ENCODE results near the gene TTC23. TPM values are rescaled to one million over a fixed set of nuclear protein-coding genes. Genes with fewer than 3 reads are reported as not detected.

TTC23 gene
- total RNA-seq, 1 donor, result 21.7 TPM

DNA sequence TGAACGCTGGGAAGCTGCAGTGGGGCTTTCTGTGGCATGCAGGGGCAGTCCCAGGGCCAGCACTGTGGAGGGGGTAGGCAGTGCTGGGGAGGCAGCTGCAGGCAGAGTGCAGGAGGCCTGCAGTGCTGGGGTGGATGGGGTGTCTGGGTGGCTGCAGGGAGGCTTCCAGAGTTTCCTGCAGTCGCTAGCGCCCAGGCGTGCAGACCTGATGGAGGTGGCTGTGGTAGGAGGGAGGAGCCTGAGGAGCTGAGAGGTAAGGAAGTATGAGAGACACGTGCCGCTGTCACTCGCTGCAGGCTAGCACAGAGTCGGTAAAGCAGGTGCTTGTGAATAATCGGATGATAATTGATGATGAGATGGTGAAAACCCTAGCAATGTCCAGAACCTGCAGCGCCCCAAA is 128.2 kb downstream of the TTC23 start:
- no peaks in the 10 kb centered on the region for H3K36me3 ChIP-seq (ENCODE audit: insufficient read depth, low read length)
- H3K79me2 ChIP-seq (ENCODE audit: insufficient read depth, low read length), result no peaks in the 10 kb centered on the region
- no peak overlapping the region for H3K4me2 ChIP-seq (ENCODE audit: insufficient read depth, low read length)
- H3K9me3 ChIP-seq (ENCODE audit: low read depth, low read length), result no peaks in the 10 kb centered on the region
- H3K27me3 ChIP-seq (ENCODE audit: insufficient read depth, low read length), result no peaks in the 10 kb centered on the region
- H3K4me1 ChIP-seq (ENCODE audit: insufficient read depth, low read length), result peaks cover 27% of the 10 kb centered on the region
- no peak overlapping the region for H2AFZ ChIP-seq (ENCODE audit: low read length)
- TF ChIP-seq, protein P1, sequence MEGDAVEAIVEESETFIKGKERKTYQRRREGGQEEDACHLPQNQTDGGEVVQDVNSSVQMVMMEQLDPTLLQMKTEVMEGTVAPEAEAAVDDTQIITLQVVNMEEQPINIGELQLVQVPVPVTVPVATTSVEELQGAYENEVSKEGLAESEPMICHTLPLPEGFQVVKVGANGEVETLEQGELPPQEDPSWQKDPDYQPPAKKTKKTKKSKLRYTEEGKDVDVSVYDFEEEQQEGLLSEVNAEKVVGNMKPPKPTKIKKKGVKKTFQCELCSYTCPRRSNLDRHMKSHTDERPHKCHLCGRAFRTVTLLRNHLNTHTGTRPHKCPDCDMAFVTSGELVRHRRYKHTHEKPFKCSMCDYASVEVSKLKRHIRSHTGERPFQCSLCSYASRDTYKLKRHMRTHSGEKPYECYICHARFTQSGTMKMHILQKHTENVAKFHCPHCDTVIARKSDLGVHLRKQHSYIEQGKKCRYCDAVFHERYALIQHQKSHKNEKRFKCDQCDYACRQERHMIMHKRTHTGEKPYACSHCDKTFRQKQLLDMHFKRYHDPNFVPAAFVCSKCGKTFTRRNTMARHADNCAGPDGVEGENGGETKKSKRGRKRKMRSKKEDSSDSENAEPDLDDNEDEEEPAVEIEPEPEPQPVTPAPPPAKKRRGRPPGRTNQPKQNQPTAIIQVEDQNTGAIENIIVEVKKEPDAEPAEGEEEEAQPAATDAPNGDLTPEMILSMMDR (IDR thresholded peaks at IDR 0.05; ENCODE audit: extremely low read depth, low read depth, low read length), result no peak
- H3K4me3 ChIP-seq (ENCODE audit: insufficient read depth, low read length), result no peak overlapping the region
- H3K27ac ChIP-seq (ENCODE audit: low read depth, low read length), result no peak overlapping the region
- H4K20me1 ChIP-seq (ENCODE audit: insufficient read depth, low read length), result no peaks in the 10 kb centered on the region
- no peak for DNase-seq (ENCODE audit: insufficient read length, low spot score, missing footprints)

DNA sequence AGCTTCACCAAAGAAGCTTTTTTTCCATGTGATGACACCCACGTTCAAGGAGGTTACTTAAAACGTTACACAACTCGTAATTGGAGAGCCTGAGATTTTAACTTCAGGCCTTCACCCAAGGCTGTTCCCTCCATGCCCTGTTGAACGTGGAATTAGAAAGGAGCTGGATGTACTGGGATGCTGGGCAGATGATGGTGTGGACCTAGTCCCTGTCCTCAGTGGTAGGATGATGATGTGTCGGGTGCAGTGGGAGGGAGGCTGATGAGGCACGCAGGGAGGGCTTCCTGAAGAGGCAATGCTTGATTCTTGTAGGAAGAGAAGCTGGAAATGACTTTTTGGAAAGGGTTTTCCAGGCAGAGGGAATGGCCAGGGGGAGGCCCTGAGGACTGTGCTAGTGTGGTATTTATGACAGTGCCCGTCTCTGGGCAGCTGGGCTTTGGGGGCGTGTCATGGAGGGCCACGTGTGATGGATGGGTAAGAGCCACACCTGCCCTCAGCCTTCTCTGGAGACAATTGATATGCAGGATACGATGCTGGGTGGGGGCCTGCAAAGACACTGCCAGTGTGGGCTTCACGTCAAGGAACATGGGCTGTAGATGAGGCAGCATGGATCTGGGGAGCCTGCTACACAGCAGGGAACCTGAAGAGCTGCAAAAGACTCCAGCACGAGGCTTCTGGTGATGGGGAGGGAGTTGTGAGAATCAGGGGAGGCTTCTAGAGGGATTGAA is 129.2 kb downstream of the TTC23 start:
- Histone ChIP-seq H3K27ac (ENCODE audit: low read depth, low read length) (no peak overlapping the region), H3K4me3 (ENCODE audit: insufficient read depth, low read length) (no peak overlapping the region), H2AFZ (ENCODE audit: low read length) (no peak overlapping the region), H3K4me1 (ENCODE audit: insufficient read depth, low read length) (peaks cover 22% of the 10 kb centered on the region), H3K9me3 (ENCODE audit: low read depth, low read length) (no peaks in the 10 kb centered on the region), H3K36me3 (ENCODE audit: insufficient read depth, low read length) (no peaks in the 10 kb centered on the region), H3K79me2 (ENCODE audit: insufficient read depth, low read length) (no peaks in the 10 kb centered on the region), H3K27me3 (ENCODE audit: insufficient read depth, low read length) (no peaks in the 10 kb centered on the region), H4K20me1 (ENCODE audit: insufficient read depth, low read length) (no peaks in the 10 kb centered on the region), H3K4me2 (ENCODE audit: insufficient read depth, low read length) (no peak overlapping the region)
- no peak for DNase-seq (ENCODE audit: insufficient read length, low spot score, missing footprints)
- TF ChIP-seq, protein P1 (IDR thresholded peaks at IDR 0.05; ENCODE audit: extremely low read depth, low read depth, low read length), result no peak

DNA sequence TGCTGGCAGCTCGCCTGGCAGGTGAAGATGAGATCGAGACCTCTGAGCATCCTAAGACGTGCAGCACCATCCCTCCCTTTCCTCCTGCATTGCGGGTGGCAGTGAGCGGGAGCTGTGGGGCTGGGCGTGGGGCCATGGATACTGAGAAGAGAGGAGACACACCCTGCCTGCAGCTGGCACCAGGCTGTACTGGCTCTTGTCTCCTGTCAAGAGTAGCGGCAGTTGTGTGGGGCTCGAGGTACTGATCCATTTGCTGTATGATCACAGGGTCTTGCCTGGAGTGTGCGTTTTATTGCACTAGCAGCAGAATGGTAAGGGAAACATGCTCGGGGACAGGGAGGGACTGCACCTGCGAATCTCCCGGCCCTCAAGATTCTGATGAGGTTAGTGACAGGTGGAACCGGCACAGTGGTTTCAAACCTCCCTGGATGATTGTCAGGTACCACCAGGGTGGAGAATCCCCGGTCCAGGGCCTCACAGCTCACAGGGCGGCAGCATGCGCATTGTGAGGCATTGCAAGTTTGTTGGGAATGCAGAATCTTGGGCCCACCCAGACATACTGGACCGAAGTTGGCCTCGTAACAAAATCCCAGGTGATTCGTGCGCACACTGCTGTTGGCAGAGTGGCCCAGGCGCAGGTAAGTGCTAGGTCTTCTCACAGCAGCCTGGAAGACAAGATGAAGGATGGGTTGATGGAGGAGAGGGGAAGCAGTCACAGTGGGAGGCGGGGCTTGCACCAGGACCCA is 130.4 kb downstream of the TTC23 start:
- Histone ChIP-seq H4K20me1 (ENCODE audit: insufficient read depth, low read length) (no peaks in the 10 kb centered on the region), H3K4me3 (ENCODE audit: insufficient read depth, low read length) (no peak overlapping the region), H2AFZ (ENCODE audit: low read length) (no peak overlapping the region), H3K9me3 (ENCODE audit: low read depth, low read length) (no peaks in the 10 kb centered on the region), H3K27ac (ENCODE audit: low read depth, low read length) (no peak overlapping the region), H3K36me3 (ENCODE audit: insufficient read depth, low read length) (no peaks in the 10 kb centered on the region), H3K4me1 (ENCODE audit: insufficient read depth, low read length) (peaks cover 10% of the 10 kb centered on the region), H3K79me2 (ENCODE audit: insufficient read depth, low read length) (no peaks in the 10 kb centered on the region), H3K27me3 (ENCODE audit: insufficient read depth, low read length) (no peaks in the 10 kb centered on the region), H3K4me2 (ENCODE audit: insufficient read depth, low read length) (no peak overlapping the region)
- no peak for DNase-seq (ENCODE audit: insufficient read length, low spot score, missing footprints)
- TF ChIP-seq, protein P1 (IDR thresholded peaks at IDR 0.05; ENCODE audit: extremely low read depth, low read depth, low read length), result no peak

DNA sequence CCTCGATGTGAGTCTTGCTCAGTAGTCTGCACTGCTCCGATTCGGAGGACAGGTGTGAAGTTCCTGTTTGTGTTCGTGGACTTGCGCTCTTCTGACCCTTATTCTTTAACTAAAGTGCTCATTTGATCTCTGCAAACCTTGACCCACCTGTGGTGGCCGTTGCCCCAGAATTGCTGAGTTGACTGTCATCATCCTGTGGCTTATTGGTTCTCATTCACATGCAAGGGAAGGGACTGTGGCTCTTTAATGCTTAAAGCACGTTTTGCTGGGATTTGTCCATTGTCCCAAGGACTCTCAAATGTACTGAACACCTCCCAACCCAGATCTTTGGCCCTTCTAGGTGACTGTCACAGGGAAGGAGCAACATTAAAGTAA is 131.1 kb downstream of the TTC23 start:
- Histone ChIP-seq H3K4me3 (ENCODE audit: insufficient read depth, low read length) (no peak overlapping the region), H2AFZ (ENCODE audit: low read length) (no peak overlapping the region), H4K20me1 (ENCODE audit: insufficient read depth, low read length) (no peaks in the 10 kb centered on the region), H3K4me2 (ENCODE audit: insufficient read depth, low read length) (no peak overlapping the region), H3K4me1 (ENCODE audit: insufficient read depth, low read length) (peaks cover 5% of the 10 kb centered on the region), H3K36me3 (ENCODE audit: insufficient read depth, low read length) (no peaks in the 10 kb centered on the region), H3K27ac (ENCODE audit: low read depth, low read length) (no peak overlapping the region), H3K27me3 (ENCODE audit: insufficient read depth, low read length) (no peaks in the 10 kb centered on the region), H3K79me2 (ENCODE audit: insufficient read depth, low read length) (no peaks in the 10 kb centered on the region), H3K9me3 (ENCODE audit: low read depth, low read length) (no peaks in the 10 kb centered on the region)
- TF ChIP-seq, protein P1 (IDR thresholded peaks at IDR 0.05; ENCODE audit: extremely low read depth, low read depth, low read length), result no peak
- DNase-seq (ENCODE audit: insufficient read length, low spot score, missing footprints), result no peak

Data from osteoblast (primary cell).